MM.1S (cell line): ENCODE results near the gene ANAPC16.

Source experiments
- EZH2phosphoT487 ChIP-seq: fragments of 300-600 bp; sonication (generic); IDR thresholded peaks from 2 replicates; pipeline ENCODE4 v1.6.1; 2018; ENCODE audit warnings: antibody characterized with exemption, low read length
- TF ChIP-seq, protein P1 (sequence below): fragments of 300-600 bp; sonication (generic); IDR thresholded peaks from 2 replicates; pipeline ENCODE4 v1.5.1; 2016; ENCODE audit warnings: antibody characterized with exemption, low read length, mixed read lengths

DNA sequence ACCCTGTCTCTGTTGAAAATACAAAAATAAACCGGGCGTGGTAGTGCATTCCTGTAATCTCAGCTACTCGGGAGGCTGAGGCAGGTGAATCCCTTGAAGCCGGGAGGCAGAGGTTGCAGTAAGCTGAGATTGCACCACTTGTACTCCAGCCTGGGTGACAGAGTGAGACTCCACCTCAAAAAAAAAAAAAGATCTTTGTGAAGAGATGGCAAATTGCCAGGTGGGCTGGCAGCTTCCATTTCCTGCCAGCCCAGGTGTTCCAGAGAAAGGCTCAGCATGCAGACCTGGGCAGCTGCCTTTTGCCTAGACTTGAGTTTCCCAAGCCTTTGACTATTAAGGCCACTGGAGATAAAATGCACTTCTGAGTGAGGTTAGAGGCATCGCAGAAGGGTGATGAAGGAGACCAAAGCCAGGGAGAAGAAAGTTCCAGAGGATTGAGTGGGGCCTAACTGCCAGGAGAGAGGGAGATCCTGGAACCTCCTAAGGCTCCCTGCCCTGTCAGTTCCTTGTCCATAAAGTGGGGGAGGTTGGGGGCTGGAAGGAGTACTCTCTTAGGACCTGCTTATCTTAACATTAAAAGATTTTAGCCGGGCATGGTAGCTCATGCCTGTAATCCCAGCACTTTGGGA lies 47.9 kb downstream of the ANAPC16 start:
- TF ChIP-seq, protein P1, sequence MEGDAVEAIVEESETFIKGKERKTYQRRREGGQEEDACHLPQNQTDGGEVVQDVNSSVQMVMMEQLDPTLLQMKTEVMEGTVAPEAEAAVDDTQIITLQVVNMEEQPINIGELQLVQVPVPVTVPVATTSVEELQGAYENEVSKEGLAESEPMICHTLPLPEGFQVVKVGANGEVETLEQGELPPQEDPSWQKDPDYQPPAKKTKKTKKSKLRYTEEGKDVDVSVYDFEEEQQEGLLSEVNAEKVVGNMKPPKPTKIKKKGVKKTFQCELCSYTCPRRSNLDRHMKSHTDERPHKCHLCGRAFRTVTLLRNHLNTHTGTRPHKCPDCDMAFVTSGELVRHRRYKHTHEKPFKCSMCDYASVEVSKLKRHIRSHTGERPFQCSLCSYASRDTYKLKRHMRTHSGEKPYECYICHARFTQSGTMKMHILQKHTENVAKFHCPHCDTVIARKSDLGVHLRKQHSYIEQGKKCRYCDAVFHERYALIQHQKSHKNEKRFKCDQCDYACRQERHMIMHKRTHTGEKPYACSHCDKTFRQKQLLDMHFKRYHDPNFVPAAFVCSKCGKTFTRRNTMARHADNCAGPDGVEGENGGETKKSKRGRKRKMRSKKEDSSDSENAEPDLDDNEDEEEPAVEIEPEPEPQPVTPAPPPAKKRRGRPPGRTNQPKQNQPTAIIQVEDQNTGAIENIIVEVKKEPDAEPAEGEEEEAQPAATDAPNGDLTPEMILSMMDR: no peak
- no peak for TF ChIP-seq EZH2phosphoT487
